ENCODE measurements around the gene RETN. TPM values are rescaled to one million over a fixed set of nuclear protein-coding genes. Genes with fewer than 3 reads are reported as not detected.

Gene RETN, protein sequence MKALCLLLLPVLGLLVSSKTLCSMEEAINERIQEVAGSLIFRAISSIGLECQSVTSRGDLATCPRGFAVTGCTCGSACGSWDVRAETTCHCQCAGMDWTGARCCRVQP
- 3.0 TPM for polyA plus RNA-seq (ENCODE audit: insufficient read length)

DNA sequence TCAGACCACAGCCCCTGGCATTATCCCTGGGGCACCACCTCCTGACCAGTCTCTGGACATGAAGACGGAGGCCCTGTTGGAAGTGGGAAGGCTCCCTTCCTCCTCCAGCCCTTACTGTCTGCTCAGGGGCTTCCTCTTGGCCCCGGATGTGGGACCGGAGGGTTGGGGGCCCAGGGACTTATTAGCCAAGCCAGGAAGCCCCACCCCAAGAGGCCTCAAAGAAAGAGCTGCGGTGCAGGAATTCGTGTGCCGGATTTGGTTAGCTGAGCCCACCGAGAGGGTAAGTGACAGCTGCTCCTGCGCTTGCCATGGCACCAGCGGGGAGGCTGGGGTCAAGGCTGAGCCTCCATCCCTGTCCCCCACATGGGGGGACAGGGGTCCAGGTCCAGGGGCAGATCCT, at the start of gene RETN:
TSS of gene RETN (plus strand) at position 208 of the 400 bp plus-strand sequence. CDS start 278 bp downstream, outside the sequence.
- no peak for DNase-seq (ENCODE audit: low read depth)

DNA sequence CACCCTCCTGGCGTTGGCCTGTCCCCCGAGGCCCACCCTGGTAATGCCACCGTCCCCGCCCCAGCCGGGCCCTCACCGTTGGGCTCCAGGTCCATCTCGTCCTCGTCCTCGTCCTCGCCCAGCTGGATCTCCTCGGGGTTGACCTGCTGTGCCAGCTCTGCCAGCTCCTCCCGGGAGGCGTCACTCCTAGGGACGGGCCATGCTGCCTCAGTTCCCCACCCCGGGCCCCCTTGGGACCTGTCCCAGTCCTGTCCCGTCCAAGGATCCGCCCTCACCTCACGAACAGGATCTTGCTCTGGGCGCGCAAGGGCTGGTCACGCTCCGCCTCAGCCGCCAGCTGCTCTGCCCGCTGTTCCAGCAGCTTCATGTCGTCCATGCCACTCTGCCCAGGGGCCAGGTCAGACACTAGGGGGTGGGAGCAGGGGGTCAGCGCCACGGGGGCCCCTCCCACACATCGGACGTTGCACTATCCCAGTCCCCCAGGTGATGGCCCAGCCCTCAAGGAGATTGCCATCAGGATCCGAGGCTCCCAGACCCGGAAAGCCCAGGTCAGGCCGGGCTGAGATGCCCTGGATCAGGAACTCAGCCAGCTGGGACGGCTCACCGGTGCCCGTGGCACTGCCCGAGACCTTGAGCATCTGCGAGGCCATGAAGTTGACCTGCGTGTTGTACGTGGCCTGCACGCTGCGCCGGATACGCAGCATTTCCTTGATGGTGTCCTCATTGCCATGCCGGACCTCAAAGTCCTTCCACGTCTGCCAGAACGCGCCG, 49.0 kb upstream of the RETN start:
- no peak for DNase-seq (ENCODE audit: low read depth)

DNA sequence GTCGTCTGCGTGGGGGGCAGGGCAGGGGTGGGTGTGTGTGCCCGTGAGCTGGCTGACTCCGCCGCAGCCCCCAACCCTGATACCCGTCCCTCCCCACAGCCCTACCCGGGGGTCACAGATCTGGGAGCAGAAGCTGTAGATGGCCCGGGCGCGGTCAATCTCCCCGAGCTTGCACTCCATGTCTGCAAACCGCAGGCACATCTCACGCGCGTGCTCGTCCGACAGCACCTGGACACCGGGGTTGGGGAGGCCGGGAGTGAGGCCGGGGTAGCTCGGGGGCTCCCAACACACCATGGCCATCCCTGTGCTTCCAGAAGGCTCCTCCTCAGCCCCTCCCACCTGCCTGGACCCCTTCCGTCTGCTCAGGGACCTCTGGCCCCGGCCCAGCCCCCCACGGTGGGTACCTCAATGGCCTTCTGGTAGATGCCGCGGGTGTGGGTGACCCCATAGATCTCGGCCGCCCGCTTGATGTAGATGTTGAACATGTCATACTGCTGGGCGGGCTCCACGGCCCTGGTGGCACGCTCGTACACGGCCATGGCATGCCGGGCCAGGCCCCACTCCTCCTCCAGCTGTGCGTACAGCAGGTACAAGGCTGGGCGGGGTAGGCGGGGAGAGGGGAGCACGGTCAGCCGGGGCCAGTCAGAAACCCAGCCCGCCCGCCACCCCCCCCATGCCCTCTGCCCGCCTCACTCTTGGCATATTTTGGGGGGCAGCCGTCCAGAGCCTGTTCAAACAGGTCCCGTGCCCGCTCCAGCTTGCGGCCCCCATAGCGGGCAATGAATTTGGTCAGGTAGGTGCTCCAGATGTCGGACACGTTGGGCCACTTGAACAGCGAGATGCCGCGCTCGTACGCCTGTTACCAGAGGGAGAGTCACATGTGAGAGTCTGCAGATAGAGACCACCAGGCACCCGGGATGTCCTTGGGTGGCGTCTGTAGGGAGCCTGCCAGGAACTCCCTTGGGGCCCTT, 48.1 kb upstream of the RETN start:
- no peak for DNase-seq (ENCODE audit: low read depth)

DNA sequence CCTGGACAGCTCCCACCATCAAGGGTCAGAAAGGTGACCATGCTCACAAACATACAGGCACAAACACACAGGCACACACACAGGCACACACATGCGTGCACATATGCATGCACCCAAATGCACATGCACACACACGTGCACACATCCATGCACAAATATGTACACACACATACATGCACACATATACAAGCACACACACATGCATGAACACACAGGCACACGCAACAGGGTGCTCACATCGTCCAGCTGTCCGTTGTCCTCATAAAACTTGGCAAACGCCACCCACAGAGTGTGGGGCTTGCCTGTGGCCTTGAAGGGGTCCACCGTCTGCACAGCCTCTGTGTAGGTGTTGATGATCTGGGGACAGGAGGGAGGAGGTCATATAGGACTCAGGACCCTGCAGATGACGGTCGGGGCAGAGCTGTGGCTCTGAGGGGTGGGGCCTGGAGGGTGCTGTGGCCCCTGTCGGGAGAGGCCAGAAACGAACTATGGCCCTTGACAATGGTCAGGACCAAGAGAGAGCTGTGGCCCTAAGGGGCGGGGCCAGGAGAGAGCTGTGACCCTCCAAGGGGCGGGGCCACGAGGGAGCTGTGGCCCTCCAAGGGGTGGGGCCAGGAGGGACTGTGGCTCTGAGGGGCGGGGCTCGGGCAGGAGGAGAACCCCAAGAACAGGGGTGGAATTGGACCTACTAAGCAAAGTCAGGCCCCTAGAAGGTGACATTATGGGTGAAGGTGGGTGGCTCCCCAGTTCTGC, 45.7 kb upstream of the RETN start:
- no peak for DNase-seq (ENCODE audit: low read depth)

DNA sequence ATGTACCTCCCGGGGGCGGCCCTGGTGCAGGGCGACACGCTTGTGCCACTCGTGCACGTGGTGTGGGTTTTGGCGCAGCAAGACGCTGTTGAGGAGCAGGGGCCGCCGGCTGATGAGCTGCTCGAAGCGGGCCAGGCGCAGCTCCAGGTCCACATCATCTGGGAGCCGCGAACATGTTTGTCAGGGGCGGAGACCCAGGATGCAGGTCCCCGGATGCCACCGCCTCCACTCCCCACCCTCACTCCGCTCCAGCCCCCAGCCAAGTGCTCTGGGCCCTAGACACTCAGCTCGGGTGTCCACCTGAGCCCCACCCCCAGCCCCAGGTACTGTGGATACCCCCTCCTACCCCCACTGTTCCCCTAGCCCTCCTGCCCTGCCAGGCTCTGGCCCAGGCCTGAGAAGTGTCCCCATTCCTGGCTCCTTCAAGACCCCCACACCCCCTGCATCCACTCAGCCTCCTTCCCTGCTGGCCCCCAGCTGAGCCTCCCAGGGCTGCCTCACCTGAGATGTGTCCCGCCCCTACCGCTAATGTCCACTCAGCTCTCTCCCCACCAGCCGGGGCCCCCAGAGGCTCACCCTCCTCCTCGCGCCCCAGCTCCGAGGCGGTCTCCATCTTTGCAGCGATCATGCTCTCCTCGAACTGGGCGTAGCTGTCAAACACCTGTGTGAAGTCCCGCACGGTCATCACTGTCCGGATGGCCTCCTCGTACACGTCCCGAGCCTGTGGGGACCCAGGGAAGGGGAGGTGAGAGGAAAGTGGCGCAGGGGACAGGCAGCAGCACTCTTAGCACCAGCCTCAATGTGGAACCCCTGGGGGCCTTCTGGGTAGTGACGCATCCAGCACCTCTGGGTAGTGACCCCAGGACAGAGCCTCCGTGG, 44.9 kb upstream of the RETN start:
- DNase-seq (ENCODE audit: low read depth), result no peak

DNA sequence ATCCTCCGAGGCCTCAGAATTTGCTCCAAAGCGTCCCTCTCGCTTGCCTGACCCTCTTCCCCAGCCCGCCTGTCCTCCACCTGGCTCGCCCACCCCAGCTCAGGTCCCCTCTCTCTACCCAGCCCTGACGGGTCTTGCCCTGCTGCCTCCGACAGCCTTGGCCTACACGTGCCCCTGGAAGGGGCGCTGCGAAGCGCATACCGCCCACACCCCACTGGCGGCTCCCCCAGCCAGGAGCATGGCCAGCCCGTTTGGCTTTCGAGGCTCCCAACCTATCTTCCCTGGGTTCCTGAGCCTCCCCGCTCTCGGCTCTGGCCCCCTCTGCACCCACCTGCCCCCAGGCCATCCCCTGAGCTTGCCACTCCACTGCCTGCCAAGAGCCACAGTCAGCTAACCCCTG, 44.0 kb upstream of the RETN start:
- no peak for DNase-seq (ENCODE audit: low read depth)

DNA sequence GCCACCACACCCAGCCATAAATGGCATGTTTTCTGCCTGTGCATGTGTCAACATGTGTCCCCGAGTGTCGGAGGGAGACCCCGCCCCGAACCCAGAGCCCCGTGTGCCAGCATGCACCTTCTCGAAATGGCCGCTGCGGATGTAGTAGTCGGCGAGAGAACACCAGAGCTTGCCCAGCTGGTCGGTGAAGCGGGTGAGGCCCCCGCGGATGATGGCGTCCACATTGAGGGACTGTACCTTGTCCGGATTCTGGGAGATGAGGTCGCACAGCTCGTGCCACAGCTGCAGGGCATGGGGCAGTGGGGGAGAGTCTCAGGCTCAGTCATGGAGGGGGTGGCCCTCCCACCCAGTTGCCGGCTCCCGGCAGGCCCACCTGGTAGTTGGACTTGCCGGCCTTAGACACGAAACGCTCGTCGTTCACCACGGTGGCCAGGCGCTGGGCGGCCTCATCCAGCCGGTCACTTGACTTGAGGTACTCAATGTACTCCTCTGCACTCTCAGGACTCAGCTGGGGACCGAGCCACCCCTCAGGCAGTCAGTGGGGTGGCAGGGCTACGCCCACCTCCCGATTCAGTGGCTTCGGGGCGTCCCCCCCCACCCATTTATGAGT, 43.0 kb upstream of the RETN start:
- no peak for DNase-seq (ENCODE audit: low read depth)

DNA sequence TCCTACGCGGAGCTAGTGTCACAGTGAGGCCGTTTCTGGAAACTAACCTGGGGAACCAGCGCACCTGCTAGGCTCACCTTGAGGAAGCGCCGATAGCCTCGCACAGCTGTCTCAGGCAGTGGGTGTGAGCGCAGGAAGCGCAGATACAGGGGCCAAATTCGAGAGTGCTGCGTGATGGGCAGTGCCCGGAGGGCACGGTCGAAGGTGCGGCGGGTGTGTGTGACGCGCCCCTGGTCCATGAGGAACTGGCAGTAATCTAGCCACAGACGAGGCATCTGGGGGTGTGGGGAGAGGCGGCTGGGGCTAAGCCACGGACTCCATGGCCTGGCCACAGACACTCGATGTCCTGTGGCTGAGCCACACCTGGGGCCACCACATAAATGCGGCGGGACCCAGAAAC, 41.7 kb upstream of the RETN start:
- no peak for DNase-seq (ENCODE audit: low read depth)

DNA sequence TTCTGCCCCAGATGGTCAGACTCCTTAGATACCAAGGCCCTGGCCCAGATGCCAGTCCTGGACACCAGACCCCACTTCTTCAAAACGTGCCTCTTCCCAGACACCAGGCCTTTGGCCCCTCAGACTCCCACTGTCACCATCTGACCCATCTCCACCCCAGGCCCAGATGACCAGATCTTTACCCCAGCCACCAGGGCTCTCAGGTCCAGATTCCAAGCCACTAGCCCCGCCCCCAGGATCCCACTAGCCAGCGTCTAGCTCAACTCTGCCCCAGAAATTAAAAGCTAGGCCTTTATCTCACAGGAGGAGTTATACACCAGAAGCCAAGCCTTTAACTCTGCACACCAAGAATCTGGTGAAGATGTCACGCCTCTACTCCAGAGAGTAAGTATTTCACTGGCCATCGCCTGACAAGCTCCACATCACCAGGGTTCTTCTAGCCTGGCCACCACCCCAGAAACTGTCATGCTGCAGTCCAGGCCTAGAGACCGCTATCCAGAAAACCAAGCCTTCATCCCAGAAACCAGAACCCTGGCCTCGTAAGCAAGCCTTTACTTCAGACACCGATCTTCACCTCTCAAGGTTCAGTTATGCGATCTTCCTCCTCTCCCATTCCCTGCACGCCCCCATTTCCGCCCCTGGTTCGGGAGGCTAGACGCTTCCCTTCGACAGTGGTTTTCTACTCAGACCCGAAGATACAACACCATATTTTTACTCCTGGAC, 40.1 kb upstream of the RETN start:
- DNase-seq (ENCODE audit: low read depth), result no peak

DNA sequence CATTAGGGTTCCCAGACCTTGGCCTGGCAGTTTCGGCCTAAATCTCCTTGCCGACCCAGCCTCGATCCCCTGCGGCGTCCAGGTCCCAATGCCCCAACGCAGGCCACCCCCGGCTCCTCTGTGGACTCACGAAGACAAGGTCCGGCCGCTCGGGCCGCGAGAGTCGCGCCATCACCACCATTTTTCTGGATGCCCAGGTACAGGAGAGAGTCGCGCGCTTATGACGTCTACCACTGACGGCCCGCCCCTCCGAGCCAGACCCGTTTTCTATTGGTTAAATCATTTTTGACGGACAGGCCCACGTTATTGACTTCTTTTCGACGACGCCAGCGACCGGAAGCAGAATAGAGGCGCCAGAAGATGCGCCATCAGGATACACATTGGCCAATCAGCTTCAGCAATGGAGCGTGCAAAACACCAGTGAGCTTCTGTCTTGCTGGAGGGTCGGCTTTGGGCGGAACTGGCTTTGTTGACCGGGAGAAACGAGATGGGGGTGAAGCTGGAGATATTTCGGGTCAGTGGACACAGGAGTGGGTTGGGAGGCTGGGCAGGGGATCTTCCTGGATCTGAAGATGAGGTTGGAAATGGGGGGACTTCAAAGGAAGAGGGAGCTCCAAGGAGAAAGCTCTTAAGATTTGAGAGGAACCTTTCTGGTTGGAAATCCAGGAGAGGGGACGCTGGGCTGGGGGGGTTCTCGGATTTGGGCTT, 39.3 kb upstream of the RETN start, which contains the start of the genes PET100 and XAB2:
TSS of gene PET100 (plus strand) at position 447 of the 708 bp plus-strand sequence. CDS start at position 488, 41 bp downstream.
TSS of gene XAB2 (minus strand) at position 199 of the 708 bp plus-strand sequence. CDS start at position 181, 18 bp downstream.
- peak; percentile 97 for DNase-seq (ENCODE audit: low read depth)

DNA sequence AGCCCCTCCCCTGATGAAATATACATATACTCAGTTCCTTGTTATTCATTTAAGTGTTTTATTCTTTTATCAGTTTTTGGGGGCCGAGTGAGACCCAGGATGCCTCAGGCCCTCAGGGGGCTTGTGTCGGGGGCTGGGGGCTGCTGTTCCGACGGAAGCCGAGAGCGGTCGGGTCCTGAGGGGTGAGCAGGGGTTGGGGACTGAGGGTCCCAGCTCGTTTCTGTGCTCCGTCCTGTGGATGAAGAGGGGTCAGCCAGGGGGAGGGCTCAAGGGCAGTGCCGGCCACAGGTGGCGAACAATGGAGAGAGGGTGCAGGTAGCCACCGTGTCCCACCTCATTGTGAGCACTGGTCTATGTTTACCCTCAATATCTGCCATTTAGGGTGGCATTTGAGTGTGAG, 37.3 kb upstream of the RETN start:
- no peak for DNase-seq (ENCODE audit: low read depth)

DNA sequence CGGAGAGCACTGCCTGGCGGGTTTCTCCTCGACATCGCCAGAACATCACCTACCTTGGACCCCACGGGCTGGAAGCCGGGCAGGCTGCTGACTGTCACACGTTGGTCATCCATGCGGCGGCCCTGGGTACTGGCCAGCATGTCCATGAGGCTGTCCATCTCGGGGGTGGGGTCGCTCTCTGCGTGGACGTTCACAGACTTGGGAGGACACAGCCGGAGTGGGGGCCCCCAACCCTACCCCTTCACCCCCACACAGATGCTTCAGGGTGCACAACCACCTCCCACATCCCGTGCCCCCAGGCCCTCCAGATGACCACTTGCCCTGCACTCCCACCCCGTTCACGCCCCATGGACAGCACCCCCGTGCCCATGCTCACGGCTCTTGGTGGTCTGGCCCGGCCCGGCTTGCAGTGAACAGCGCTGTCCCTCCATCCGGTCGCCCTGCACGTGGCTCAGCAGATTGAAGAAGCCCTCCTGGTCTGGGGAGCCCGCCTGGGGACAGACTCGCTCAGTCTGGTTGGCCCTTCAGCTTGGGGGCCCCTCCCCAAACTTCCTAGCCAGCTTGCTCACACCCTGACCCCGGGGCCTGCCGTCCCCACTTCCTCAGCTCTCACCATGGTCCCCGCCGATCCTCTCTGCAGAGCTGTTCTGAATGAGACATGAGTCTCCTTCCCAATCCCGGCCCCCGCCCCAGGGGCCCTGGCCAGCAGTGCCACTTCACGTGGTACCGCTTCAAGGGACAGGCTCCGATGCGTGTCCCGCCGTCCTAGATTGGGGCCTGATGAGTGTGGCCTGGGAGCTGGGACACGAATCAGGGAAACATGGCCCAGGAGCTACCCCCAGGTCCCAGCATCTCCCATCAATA, 36.3 kb upstream of the RETN start:
- no peak for DNase-seq (ENCODE audit: low read depth)

DNA sequence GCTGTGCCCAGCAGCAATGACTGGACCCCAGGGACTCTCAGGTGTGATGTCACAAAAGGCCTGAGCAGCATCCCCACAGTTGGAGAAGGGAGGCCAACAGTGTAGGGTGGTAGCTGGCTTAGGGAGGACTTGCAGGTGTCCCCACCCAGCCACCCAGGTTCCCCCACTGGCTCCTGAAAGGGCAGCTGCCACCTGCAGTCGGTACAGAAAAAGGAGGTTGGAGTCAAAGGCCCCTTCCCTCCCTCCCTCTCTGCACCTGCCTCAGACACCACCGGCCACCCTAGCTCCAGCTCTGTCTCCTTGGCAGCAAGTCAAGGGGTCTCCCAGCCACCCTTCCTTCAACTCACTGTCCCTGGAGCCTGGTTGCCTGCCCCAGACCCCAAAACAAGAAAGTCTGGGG, 35.2 kb upstream of the RETN start, which contains the start of gene PCP2:
TSS of gene PCP2 (minus strand) at position 22 of the 400 bp plus-strand sequence. CDS start 262 bp downstream, outside the sequence.
- no peak for DNase-seq (ENCODE audit: low read depth)

DNA sequence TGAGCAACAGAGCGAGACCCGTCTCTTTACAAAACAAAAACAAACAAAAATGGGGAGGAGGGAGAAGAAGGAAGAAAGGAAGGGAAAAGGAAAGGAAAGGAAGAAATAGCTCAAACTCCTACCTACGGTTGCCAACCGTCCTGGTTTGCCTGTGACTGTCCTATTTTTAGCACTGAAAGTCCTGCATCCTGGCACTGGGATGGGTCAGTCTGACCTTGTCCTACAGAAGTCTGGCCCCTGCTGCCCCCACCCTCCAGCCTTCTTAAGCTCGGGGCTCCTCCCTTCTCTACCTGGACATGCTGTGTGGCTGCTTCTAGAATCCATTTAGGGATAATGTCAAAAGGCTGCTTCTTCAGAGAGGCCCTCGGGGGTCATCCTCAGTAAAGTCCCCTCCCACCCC, 33.2 kb upstream of the RETN start:
- DNase-seq (ENCODE audit: low read depth), result no peak

DNA sequence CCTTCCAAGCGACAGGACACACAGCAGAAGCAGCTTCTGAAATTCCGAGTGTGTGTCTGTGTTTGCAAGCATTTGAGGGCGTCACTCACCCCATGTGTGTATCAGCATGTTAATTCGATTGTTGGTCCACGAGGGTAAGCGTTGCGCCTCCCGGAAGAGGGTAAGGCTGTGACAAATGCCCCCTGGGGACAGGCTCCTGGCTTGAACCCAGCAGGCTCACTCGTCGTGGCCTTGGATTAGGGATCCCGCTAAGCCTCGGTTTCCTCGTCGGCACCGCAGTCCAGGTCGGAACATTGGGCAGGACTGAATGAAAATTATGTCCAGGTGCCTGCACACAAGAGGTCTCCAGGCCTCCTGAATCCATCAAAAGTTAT, 32.5 kb upstream of the RETN start:
- no peak for DNase-seq (ENCODE audit: low read depth)

DNA sequence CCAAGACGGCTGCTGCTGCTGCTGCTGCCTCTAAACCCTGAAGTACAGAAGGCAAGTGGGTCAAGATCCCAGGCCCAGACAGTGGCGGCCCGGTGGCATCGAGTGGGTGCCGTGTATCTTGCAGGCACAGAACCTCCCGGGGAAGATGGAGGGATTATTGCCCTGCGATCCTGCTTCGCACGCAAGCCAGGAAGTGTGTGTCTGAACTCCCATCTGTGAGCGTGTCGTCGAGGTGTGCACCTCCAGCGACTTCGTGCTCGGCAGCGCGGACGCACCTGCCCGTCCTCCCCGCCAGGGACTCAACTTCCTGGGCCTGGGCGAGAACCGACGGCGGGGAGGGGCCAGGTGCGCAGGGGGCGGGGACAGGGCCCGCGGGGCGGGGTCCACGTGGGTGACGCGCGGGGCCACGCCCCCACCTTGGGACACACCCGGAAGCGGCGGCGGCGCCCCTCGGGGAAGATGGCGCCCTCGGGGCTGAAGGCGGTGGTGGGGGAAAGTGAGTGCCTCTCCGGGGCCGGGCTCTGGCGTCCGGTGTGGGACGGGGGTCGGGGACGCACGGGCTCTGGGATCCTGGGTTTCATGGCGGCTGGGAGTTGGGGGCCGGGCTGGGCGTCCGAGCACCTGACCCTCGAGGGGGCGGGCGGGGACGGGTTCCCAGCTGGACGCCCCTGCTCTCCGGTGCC, 32.0 kb upstream of the RETN start, which contains the start of gene STXBP2:
TSS of gene STXBP2 (plus strand) at position 420 of the 683 bp plus-strand sequence. CDS start at position 460, 40 bp downstream.
- DNase-seq (ENCODE audit: low read depth), result no peak
